GM12891 (cell line): ENCODE results near the gene GAPDHS.
A peak's percentile ranks its signal among the peaks of the same experiment; 100 is the strongest.

Experiments used
- DNase-seq: peaks from one replicate; pipeline ENCODE4 v3.0.0; 2011; ENCODE audit warnings: low spot score; ENCODE audit not compliant: insufficient read length
- FAIRE-seq: peaks from 2 replicates; lab custom pipeline; 2011; peaks lifted over from hg19 to GRCh38; lab: Jason Lieb, UNC
- PAX5 ChIP-seq: IDR thresholded peaks from 2 replicates; pipeline ENCODE4 v1.6.1; 2011; ENCODE audit warnings: low read length, moderate library complexity, mild to moderate bottlenecking; ENCODE audit not compliant: insufficient read depth, severe bottlenecking
- POLR2A ChIP-seq: IDR thresholded peaks from 2 replicates; pipeline ENCODE4 v1.6.1; 2011; ENCODE audit warnings: low read depth, low read length, control low read depth
- POLR2AphosphoS5 ChIP-seq: IDR thresholded peaks from 2 replicates; pipeline ENCODE4 v1.6.1; 2011; ENCODE audit warnings: low read depth, low read length, control low read depth
- POU2F2 ChIP-seq: IDR thresholded peaks from 2 replicates; pipeline ENCODE4 v1.6.1; 2011; ENCODE audit warnings: low read depth, mild to moderate bottlenecking, control low read depth, low read length, moderate library complexity
- SPI1 ChIP-seq: IDR thresholded peaks from 2 replicates; pipeline ENCODE4 v1.6.1; 2011; ENCODE audit warnings: low read depth, low read length, control low read depth
- TAF1 ChIP-seq: IDR thresholded peaks from 2 replicates; pipeline ENCODE4 v1.6.1; 2011; ENCODE audit warnings: low read depth, low read length, control low read depth

GAPDHS gene

DNA sequence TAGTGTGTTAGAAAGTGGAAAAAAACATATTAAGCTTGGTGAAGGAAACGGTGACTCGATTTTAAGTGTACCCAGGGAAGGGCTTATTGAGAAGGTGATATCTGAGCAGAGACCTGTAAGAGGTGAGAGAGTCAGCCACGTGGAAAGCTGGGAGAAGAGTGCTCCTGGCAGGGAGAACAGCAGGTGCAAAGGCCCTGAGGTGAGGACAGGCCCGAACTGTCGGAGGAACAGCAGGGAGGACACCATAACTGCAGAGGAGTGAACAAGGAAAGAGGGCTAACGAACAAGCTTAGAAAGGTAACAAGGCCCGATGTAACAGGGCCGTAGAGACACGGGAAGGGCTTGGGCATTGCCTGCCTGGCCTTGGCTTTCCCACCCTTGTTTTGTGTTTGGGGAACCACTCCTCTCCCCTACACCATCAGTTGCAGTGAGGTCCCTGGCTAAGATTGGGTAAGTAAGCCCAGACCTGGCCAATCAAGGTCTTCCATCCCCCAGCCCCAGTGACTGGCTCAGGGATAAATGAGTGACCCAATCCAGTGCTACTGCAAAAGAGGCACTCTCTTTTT lies 22.9 kb downstream of the GAPDHS start:
- DNase-seq (no peak), FAIRE-seq (no peak)
- TF ChIP-seq POLR2A, result no peak
- no peak for TF ChIP-seq POU2F2
- TF ChIP-seq SPI1, result no peak
- no peak for TF ChIP-seq TAF1
- TF ChIP-seq POLR2AphosphoS5, result no peak
- TF ChIP-seq PAX5, result no peak

DNA sequence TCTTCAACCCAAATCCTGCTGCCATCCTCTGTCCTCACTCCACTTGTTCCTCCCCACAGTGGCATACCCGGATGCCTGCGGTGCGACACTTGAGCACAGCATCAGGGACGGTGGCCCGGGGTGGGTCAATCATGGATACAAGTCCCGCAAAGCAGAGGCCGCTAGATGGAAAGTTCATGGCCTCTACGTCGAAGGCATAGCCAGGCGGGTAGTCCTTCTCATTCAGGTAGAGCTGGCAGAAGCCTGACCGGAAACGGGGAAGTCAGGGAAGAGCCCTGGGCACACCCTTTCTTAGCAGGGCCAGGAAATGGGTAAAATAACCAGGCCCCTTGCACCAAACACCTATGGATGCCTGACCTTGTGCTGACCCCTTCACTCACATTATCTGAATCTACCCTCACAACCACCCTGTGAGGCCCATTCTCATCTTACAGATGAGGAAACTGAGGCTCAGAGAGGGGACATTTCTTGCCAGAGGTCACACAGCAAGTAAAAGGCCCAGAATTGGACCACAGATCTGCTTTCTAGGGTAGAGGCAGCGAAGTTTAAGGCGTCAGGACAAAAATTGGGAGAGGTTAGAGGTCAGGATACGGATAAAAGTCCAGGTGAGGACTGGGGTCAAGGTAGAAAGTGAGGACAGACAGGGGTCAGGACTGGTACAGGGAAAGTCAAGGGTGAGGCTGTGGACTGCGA lies 23.7 kb downstream of the GAPDHS start:
- DNase-seq, result no peak

DNA sequence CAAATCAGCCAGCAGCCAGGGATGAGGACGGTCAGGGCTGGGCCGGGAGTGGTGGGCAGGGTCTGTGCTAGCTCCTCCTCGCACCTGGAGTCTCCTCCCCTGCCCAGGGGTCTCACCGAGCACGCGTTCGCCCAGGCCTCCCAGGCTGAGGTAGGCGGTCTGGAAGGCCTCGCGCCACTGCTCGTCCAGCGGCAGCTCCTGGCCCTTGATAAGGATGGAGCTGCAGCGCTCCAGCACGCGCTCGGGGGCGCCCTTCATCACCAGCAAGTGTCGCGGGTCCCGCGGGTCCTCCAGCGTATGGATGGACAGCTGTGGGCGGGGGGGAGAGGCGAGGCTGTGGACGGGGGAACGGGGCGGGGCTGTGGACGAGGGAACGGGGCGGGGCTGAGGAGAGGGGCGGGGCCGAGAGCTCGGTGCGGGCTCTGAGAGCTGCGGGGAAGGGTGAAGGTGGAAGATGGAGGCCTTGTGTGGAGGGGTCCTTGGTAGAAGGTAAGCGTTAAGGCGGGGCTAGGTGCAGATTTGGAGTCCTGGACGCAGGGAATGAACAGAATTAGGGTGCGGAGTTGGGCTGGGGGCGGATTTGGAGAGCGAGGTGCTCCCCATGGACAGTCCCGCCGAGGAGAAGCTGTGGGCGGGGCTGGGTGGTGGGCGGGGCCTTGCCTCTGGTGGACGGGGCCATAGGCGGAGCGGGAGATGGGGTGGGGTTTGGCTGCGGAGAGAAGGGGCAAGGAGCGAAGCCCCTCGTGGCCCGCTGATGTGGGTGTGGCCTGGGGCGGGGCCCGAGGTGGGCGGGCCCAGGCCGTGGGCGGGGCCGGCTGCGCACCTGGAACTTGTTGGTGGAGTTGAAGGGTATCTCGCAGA lies 24.5 kb downstream of the GAPDHS start:
- FAIRE-seq (peak; percentile 84), DNase-seq (peak; percentile 64)
- TF ChIP-seq POLR2AphosphoS5, result no peak
- TF ChIP-seq PAX5, result no peak
- TF ChIP-seq POU2F2, result no peak
- TF ChIP-seq SPI1, result no peak
- TF ChIP-seq POLR2A, result no peak
- TF ChIP-seq TAF1, result no peak

More for the DNA sequence above, 23.7 kb downstream of the GAPDHS start:
- FAIRE-seq, result no peak
- TF ChIP-seq POLR2AphosphoS5, result no peak
- TF ChIP-seq PAX5, result no peak
- no peak for TF ChIP-seq TAF1
- no peak for TF ChIP-seq POLR2A
- no peak for TF ChIP-seq POU2F2
- TF ChIP-seq SPI1, result no peak

DNA sequence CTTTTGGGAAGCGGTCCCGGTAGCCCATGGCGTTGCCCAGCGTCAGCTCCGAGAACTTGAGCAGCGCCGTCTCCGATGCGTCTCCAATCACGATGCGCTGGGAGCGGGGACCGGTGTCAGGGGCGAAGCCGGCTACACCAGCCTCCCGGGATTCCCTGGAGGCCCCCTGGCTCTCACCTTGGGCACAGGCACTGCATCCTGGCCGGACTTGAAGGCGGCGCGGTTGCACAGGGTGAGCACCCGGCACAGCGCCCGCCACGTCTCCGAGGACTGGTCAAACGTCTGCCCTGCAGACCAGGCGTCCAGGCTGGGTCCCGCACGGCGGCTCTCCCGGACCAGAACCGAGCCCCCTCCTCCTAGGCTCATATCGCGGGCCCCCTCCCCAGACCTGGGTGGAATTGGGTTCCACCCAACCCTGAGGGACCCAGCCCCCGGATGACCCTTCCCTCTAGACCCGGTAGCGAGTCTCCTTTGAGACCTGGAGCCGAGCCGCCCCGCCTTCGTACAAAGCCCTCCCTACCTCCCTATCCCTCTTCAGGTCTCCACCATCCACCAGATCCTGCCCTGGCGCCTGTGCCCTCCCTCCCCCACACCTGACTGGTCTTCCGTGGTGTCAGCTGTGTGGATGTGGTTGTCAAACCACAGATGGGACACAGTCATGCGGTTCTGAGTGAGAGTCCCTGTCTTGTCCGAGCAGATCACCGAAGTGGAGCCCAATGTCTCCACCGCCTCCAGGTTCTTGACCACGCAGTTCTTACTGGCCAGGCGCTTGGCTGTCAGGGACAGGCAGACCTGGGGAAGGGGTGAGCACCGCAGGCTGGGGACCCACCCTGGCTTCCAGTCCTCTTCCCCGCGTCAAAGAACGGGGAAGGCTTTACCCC lies 25.4 kb downstream of the GAPDHS start:
- peak; percentile 69 for FAIRE-seq

DNA sequence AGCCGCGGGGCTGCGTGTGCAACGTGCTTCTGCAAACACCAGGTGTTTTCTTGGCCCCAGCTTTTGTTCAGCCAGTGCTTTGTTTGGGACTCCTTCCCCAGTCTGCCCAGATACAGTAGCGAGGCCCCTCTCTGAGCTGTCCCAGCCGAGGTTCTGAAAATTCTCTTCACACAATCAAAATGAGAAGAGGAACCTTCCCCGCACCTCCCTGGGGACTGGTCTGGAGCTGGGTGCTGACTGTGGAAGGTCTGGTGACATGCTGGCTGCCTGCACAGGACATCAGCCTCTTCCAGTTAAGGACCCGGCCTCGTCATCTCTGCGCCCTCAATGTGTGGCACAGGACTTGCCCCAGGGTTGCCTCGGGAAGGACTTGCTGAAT lies 26.0 kb downstream of the GAPDHS start:
- FAIRE-seq (no peak), DNase-seq (peak; percentile 57)
- TF ChIP-seq POLR2AphosphoS5 (no peak), POLR2A (no peak), SPI1 (no peak), POU2F2 (no peak), TAF1 (no peak), PAX5 (no peak)

More for the DNA sequence above, 25.4 kb downstream of the GAPDHS start:
- no peak for DNase-seq
- TF ChIP-seq POLR2A (no peak), PAX5 (no peak), POLR2AphosphoS5 (no peak), TAF1 (no peak), POU2F2 (no peak), SPI1 (no peak)

DNA sequence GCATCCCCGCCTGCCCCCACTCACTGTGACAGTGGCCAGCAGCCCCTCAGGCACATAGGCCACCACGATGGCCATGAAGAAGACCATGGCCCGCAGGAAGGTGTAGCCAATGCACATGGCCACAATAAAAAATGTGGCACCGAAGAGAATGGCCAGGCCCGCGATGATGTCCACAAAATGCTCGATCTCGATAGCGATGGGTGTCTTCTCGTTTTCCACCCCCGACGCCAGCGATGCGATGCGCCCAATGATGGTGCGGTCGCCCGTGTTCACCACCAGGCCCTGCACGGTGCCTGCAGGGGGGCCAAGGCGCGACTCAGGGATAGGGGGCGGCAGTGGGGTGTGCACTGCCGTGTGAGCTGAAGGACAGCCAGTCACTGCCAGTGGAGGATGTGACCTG lies 26.5 kb downstream of the GAPDHS start:
- no peak for TF ChIP-seq POU2F2
- no peak for TF ChIP-seq POLR2AphosphoS5
- TF ChIP-seq POLR2A, result no peak
- no peak for TF ChIP-seq TAF1
- no peak for TF ChIP-seq PAX5
- TF ChIP-seq SPI1, result no peak
- DNase-seq (no peak), FAIRE-seq (no peak)

DNA sequence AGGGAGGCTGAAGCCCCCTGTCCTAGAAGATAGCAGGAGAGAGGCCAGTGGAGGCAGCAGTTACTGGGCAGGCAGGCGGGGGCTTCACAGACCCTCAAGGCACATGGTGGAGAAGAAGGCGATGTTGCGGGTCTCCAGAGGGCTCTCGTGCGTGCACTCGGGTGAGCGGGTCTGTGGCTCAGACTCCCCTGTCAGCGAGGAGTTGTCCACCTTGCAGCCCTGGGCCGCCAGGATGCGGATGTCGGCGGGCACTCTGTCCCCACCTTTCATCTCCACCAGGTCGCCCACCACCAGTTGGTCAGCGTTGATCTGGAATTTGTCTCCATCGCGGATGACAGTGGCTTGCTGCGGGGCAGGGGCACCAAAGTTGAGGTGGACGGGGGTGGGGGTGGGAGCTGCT lies 27.0 kb downstream of the GAPDHS start:
- no peak for DNase-seq
- TF ChIP-seq TAF1 (no peak), SPI1 (no peak), POLR2A (no peak), PAX5 (no peak), POU2F2 (no peak)
- no peak for FAIRE-seq

DNA sequence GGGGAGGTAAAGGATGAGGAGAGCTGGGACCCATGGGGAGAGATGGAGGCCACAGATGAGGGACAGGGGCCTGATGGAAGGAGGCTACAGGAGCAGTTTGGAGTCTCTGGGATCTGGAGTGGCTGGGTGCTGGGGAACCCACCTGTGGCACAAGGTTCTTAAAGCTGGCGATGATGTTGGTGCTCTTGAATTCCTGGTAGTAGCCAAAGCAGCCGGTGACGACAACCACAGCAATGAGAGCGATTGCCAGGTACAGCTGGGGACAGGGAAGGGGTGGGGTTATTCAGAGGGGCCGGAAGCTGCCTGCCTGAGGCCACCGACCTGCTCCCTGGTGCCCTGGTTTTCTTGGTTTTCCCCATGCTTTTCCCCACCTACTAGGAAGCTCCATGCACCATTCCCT lies 27.4 kb downstream of the GAPDHS start:
- FAIRE-seq, result no peak
- no peak for DNase-seq
- TF ChIP-seq SPI1 (no peak), POU2F2 (no peak), TAF1 (no peak), POLR2AphosphoS5 (no peak), PAX5 (no peak), POLR2A (no peak)
